ENCODE data around the gene NDUFC2.
"Not testable (repeated sequence)": the region's sequence is repeated elsewhere in the genome, so short reads cannot be mapped to it uniquely, and the experiment has no call there.

NDUFC2 gene

GRCh38 chr11:78079232-78080083 is at the start of gene NDUFC2:
TSS of gene NDUFC2 (minus strand) at chr11:78079862. CDS start at chr11:78079744, 118 bp downstream.
- peak; percentile 55 to 80 for DNase-seq

GRCh38 chr11:78127403-78127802 is 47.7 kb upstream of the NDUFC2 start:
- DNase-seq = no peak

GRCh38 chr11:78112582-78113275 is 33.1 kb upstream of the NDUFC2 start:
- no peak for DNase-seq

GRCh38 chr11:78111298-78111697 is 31.6 kb upstream of the NDUFC2 start:
- DNase-seq = no peak

GRCh38 chr11:78110830-78111229 is 31.2 kb upstream of the NDUFC2 start:
- no peak for DNase-seq

GRCh38 chr11:78110351-78110750 is 30.7 kb upstream of the NDUFC2 start:
- no peak for DNase-seq

GRCh38 chr11:78109081-78110015 is 29.7 kb upstream of the NDUFC2 start:
- DNase-seq = no peak

- no peak for DNase-seq
These were observed 21.2 kb upstream of the NDUFC2 start for GRCh38 chr11:78100676-78101472.

GRCh38 chr11:78100261-78100660 is 20.6 kb upstream of the NDUFC2 start:
- DNase-seq = no peak

GRCh38 chr11:78099666-78100065 is 20.0 kb upstream of the NDUFC2 start:
- no peak for DNase-seq

- DNase-seq = no peak
These were observed 18.2 kb upstream of the NDUFC2 start for GRCh38 chr11:78097666-78098385.

- peak in 1 of 2 donors; percentile 33 for DNase-seq
These were observed 14.6 kb upstream of the NDUFC2 start for GRCh38 chr11:78094250-78094649.

GRCh38 chr11:78086521-78087074 is 6.9 kb upstream of the NDUFC2 start:
- not testable (repeated sequence) for DNase-seq

GRCh38 chr11:78085972-78086371 is 6.3 kb upstream of the NDUFC2 start:
- no peak for DNase-seq

- not testable (repeated sequence) for DNase-seq
These were observed 4.8 kb upstream of the NDUFC2 start for GRCh38 chr11:78084506-78084905.

GRCh38 chr11:78083021-78083420 is 3.4 kb upstream of the NDUFC2 start:
- no peak for DNase-seq

- no peak for DNase-seq
These were observed 2.5 kb upstream of the NDUFC2 start for GRCh38 chr11:78082146-78082545.

- no peak for DNase-seq
These were observed 1.9 kb upstream of the NDUFC2 start for GRCh38 chr11:78081583-78081982.

- DNase-seq = no peak
These were observed 1.3 kb upstream of the NDUFC2 start for GRCh38 chr11:78080818-78081495.

- DNase-seq = no peak
These were observed 589 bp upstream of the NDUFC2 start for GRCh38 chr11:78080084-78080817.
